Measurements from ENCODE around the gene ITCH. TPM values are rescaled to one million over a fixed set of nuclear protein-coding genes. Genes with fewer than 3 reads are reported as not detected.

Gene ITCH
- total and polyA plus RNA-seq, 2 experiments from 2014 or later, result 22.1 to 61.2 TPM

GRCh38 chr20:34472246-34472925 is 109.3 kb downstream of the ITCH start:
- no peak overlapping the region for H2AFZ ChIP-seq
- H3K79me2 ChIP-seq, result peaks cover 15% of the 10 kb centered on the region
- H3K36me3 ChIP-seq (replicated peaks; ENCODE audit: insufficient read depth, low read depth), result no peaks in the 10 kb centered on the region
- no peak overlapping the region for H3K4me2 ChIP-seq
- peaks cover 5% of the 10 kb centered on the region for H3K4me1 ChIP-seq (ENCODE audit: insufficient read depth)
- H3K9me3 ChIP-seq (ENCODE audit: low read depth), result no peaks in the 10 kb centered on the region
- H3K27me3 ChIP-seq, result no peaks in the 10 kb centered on the region
- H3K4me3 ChIP-seq, result no peak overlapping the region
- WGBS (ENCODE audit: low lambda C conversion rate, missing lambda C conversion rate), result 68% methylated on average over 6 of the region's 6 CpGs
- H3K27ac ChIP-seq, result peak overlapping the region; percentile 22
- no peaks in the 10 kb centered on the region for H3K9me2 ChIP-seq (replicated peaks; ENCODE audit: insufficient read depth)
- no peak for TF ChIP-seq EZH2phosphoT487 (IDR thresholded peaks at IDR 0.05; ENCODE audit: low read depth, severe bottlenecking, unreplicated experiment)
- TF ChIP-seq, protein P1, sequence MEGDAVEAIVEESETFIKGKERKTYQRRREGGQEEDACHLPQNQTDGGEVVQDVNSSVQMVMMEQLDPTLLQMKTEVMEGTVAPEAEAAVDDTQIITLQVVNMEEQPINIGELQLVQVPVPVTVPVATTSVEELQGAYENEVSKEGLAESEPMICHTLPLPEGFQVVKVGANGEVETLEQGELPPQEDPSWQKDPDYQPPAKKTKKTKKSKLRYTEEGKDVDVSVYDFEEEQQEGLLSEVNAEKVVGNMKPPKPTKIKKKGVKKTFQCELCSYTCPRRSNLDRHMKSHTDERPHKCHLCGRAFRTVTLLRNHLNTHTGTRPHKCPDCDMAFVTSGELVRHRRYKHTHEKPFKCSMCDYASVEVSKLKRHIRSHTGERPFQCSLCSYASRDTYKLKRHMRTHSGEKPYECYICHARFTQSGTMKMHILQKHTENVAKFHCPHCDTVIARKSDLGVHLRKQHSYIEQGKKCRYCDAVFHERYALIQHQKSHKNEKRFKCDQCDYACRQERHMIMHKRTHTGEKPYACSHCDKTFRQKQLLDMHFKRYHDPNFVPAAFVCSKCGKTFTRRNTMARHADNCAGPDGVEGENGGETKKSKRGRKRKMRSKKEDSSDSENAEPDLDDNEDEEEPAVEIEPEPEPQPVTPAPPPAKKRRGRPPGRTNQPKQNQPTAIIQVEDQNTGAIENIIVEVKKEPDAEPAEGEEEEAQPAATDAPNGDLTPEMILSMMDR (IDR thresholded peaks at IDR 0.05; ENCODE audit: poor library complexity), result no peak
- no peak for TF ChIP-seq EZH2 (IDR thresholded peaks at IDR 0.05; ENCODE audit: borderline replicate concordance)
- H4K20me1 ChIP-seq (ENCODE audit: insufficient read depth, poor library complexity, severe bottlenecking), result no peaks in the 10 kb centered on the region
- DNase-seq (ENCODE audit: low spot score), result peak; percentile 15

GRCh38 chr20:34473262-34473883 is 110.3 kb downstream of the ITCH start:
- H2AFZ ChIP-seq, result no peak overlapping the region
- TF ChIP-seq, protein P1 (IDR thresholded peaks at IDR 0.05; ENCODE audit: poor library complexity), result peak; percentile 50
- no peak for TF ChIP-seq EZH2 (IDR thresholded peaks at IDR 0.05; ENCODE audit: borderline replicate concordance)
- no peak overlapping the region for H3K27ac ChIP-seq
- no peaks in the 10 kb centered on the region for H4K20me1 ChIP-seq (ENCODE audit: insufficient read depth, poor library complexity, severe bottlenecking)
- peaks cover 12% of the 10 kb centered on the region for H3K79me2 ChIP-seq
- no peaks in the 10 kb centered on the region for H3K9me3 ChIP-seq (ENCODE audit: low read depth)
- DNase-seq (ENCODE audit: low spot score), result peak; percentile 65
- H3K4me1 ChIP-seq (ENCODE audit: insufficient read depth), result peaks cover 5% of the 10 kb centered on the region
- H3K27me3 ChIP-seq, result no peaks in the 10 kb centered on the region
- no peak overlapping the region for H3K4me2 ChIP-seq
- no peak overlapping the region for H3K4me3 ChIP-seq
- H3K36me3 ChIP-seq (replicated peaks; ENCODE audit: insufficient read depth, low read depth), result no peaks in the 10 kb centered on the region
- 66% methylated on average over 5 of the region's 5 CpGs for WGBS (ENCODE audit: low lambda C conversion rate, missing lambda C conversion rate)
- H3K9me2 ChIP-seq (replicated peaks; ENCODE audit: insufficient read depth), result no peaks in the 10 kb centered on the region

- Histone ChIP-seq H3K4me3 (no peak overlapping the region), H3K4me2 (no peak overlapping the region), H3K4me1 (ENCODE audit: insufficient read depth) (peaks cover 5% of the 10 kb centered on the region), H2AFZ (no peak overlapping the region), H3K9me3 (ENCODE audit: low read depth) (no peaks in the 10 kb centered on the region), H3K9me2 (replicated peaks; ENCODE audit: insufficient read depth) (no peaks in the 10 kb centered on the region), H3K27ac (no peak overlapping the region), H4K20me1 (ENCODE audit: insufficient read depth, poor library complexity, severe bottlenecking) (no peaks in the 10 kb centered on the region), H3K36me3 (replicated peaks; ENCODE audit: insufficient read depth, low read depth) (no peaks in the 10 kb centered on the region), H3K79me2 (peaks cover 9% of the 10 kb centered on the region), H3K27me3 (no peaks in the 10 kb centered on the region)
- DNase-seq (ENCODE audit: low spot score), result peak; percentile 22
- TF ChIP-seq EZH2phosphoT487 (IDR thresholded peaks at IDR 0.05; ENCODE audit: low read depth, severe bottlenecking, unreplicated experiment), result no peak
- TF ChIP-seq, protein P1 (IDR thresholded peaks at IDR 0.05; ENCODE audit: poor library complexity), result peak; percentile 11
- WGBS (ENCODE audit: low lambda C conversion rate, missing lambda C conversion rate), result 88% methylated on average over 37 of the region's 38 CpGs
Observed at GRCh38 chr20:34475979-34476736, 113.1 kb downstream of the ITCH start.
